ENCODE data around the gene MINPP1.
"Not testable (repeated sequence)": the region's sequence is repeated elsewhere in the genome, so short reads cannot be mapped to it uniquely, and the experiment has no call there.

Gene MINPP1, protein sequence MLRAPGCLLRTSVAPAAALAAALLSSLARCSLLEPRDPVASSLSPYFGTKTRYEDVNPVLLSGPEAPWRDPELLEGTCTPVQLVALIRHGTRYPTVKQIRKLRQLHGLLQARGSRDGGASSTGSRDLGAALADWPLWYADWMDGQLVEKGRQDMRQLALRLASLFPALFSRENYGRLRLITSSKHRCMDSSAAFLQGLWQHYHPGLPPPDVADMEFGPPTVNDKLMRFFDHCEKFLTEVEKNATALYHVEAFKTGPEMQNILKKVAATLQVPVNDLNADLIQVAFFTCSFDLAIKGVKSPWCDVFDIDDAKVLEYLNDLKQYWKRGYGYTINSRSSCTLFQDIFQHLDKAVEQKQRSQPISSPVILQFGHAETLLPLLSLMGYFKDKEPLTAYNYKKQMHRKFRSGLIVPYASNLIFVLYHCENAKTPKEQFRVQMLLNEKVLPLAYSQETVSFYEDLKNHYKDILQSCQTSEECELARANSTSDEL

DNA sequence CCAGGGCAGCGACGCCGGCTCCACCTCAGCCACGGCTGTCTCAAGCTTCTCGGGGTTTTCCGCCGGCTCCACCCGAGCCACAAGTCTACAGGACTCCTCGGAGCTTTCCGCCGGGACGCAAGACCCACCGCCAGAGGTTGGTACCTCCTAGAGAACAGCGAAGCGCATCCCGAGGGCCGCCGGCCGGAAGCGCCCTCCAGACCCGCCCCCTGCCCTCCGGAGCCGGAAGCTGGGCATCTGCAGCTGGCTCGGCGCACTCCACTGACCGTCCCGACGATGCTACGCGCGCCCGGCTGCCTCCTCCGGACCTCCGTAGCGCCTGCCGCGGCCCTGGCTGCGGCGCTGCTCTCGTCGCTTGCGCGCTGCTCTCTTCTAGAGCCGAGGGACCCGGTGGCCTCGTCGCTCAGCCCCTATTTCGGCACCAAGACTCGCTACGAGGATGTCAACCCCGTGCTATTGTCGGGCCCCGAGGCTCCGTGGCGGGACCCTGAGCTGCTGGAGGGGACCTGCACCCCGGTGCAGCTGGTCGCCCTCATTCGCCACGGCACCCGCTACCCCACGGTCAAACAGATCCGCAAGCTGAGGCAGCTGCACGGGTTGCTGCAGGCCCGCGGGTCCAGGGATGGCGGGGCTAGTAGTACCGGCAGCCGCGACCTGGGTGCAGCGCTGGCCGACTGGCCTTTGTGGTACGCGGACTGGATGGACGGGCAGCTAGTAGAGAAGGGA is at the start of gene MINPP1:
Gene MINPP1, plus strand, starts transcription at position 254 of the 726 bp plus-strand sequence. Its CDS starts 23 bp downstream, at position 277.
- peak; percentile 27 to 54 (median 42) for DNase-seq

DNA sequence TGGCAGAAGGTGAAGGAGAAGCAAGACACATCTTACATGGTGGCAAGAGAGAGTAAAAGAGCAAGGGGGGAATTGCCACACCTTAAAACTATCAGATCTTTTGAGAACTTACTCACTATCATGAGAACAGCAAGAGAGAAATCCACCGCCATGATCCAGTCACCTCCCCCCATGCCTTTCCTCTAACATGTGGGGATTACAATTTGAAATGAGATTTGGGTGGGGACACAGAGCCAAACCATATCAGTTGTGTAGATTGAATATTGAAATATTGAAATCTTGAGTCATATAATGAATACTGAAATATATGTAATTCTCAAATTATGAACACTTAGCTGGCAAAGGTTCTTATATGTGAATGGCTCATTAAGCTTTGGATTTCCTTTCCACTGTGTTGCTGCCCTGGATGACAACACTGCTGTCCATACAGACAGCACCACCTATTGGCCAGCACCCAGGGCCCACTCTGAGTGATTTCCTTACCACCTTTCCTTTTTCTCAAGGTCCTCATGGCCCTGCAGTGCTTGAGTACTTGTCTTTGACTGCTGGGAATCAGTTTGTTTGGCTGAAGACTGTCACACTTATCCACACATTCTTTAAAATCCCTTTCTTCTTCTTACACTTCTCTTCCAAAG is 48.0 kb upstream of the MINPP1 start:
- DNase-seq: not testable (repeated sequence)

DNA sequence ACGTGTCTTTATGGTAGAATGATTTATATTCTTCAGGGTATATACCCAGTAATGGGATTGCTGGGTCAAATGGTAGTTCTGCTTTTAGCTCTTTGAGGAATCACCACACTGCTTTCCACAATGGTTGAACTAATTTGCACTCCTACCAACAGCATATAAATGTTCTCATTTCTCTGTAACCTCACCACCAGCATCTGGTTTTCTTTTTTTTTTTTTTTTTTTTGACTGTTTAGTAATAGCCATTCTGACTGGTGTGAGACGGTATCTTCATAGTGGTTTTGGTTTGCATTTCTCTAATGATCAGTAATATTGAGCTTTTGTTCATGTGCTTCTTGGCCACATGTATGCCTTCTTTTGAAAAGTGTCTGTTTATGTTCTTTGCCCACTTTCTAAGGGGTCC is 42.9 kb upstream of the MINPP1 start:
- not testable (repeated sequence) for DNase-seq

DNA sequence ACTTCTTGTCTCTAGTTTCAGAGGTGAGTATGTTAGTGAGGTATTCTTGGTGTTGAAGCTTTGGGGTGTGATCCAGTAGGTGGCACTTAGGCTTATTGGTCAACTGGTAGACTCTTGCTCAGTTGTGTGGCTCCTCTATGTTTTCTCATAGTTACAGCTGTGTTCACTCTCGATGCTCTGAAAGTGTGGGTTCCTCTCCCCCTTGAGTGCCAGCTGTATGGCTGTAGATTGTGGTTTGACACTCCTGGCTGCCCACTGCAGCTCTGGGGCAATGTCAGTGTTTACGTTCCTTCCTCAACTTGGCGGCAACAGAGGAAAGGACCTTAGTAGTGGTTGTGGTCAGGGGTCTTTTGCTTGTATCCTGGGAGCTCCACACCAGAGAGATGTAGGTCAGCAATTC is 37.8 kb upstream of the MINPP1 start:
- not testable (repeated sequence) for DNase-seq

DNA sequence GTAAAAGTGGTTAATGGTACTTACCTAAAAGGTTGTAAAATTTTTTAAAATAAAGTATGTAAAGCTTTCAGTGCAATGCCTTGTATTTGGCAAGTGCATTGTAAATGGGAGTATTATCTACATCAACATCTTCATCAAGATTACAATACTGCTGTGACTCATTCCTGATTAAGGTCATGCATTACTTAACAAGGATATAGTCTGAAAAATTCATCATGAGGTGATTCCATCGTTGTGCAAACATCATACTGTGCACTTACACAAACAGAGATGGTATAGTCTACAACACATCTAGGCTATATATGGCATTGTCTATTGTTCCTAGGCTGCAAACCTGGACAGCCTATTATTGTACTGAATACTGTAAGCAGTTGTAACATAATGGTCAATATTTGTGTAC is 16.0 kb upstream of the MINPP1 start:
- not testable (repeated sequence) for DNase-seq

DNA sequence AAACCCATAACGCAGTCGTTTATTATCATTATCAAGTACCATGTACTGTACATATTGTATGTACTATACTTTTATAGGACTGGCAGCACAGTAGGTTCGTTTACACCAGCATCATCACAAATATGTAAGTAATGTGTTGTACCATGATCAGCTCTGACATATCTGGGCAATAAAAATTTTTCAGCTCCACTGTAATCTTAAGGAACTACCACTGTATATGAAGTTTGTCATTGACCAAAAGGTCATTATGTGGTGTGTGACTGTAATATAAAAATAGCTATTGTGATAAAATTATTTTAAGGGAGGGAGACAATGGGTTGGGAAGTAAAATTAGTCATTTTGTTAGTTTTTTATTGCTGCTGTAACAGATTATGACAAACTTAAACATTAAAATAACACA is 14.4 kb upstream of the MINPP1 start:
- DNase-seq: not testable (repeated sequence)

DNA sequence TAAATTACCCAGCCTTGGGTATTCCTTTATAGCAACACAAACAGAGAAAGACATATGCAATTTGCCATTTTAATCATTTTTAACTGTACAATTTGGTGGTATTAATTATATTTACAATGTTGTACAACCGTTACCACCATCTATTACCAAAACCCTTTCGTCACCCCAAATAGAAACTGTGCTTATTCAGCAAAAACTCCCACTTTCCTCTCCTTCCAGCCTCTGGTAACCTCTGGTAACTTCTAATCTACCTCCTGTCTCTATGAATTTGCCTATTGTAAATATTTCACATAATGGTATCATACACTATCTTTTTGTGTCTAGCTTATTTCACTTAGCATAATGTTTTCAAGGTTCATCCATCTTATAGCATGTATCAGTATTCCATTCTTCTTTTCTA is 12.2 kb upstream of the MINPP1 start:
- not testable (repeated sequence) for DNase-seq

DNA sequence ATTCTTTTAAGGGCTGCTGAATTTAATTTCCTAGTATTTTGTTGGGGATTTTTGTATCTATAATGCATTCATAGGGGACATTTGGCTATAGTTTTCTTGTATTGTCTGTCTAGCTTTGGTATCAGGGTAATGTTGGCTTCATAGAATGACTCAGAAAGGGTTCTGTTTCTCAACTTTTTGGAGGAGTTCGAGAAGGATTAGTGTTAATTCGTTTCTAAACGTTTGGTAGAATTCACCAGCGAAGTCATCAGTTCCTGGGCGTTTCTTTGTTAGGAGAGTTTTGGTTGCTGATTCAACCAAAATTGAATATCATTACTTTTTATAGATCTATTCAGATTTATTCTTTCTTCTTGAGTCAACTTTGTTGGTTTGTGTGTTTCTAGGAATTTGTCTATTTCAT is 9.2 kb upstream of the MINPP1 start:
- DNase-seq: not testable (repeated sequence)

DNA sequence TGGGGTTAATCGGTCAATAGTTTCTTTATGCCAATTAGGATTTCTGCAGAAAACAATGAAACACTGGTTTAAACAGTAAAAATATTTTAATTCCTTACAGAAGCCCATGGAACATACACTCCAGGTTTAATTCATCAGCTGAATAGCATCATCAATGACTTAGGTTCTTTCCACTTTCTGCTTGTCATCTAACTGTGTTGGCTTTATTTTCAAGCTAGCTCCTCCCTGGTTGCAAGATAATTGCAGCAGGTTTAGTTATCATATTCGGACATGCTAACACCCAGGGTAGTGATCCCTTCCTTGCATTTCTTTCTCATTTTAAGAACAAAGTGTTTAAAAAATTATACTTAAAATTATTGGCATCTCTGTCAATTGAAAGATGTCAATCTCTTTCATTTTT is 7.3 kb upstream of the MINPP1 start:
- DNase-seq: not testable (repeated sequence)

DNA sequence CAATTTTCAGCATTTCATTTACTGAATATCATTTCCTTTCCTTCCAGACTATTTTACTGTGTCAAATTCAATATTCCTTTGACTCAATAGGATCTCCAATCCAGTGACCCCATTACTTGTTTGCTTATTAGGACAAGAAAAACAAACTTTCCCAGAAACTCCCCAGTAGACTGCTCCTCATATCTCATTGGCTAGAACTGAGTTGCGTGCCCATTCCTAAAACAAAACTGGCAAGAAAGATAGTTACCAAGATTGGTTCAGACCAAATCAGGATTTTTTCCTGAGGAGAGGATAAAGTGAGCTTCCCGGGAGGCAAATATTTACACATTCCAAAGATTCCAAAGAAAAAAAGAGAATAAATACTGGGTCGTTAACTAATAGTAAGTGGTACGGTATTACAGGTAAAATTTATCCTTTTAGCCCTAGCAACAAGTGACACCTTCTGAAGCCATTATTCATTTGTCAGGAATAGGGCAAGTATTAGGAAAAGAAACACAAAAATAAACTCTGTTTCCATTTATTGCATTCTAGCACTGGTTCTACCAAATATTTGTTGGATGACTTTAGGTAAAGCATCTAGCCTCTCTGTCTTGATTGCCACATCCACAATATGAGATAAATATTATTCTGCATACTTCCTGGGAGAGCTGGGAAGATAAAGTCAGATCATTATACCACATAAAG is 6.4 kb upstream of the MINPP1 start:
- not testable (repeated sequence) for DNase-seq

DNA sequence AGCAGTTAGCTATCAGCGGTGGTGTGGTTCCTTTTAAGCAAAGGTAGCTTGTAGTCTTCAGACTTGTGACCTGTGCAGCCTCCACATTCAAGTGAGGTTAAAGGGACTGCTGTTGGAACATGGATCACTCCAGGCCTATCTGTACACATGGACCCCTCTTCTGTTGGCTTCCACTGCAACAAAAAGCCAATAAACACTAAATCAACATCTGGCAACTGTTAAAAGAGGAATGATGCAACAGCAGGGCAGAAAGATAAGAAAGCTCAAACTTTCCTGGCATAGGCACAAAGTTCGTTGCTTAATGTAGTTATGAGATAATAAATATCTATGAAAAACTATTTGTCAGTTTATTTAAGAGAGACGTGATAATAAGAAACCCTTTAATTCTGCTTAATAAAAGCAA is 4.0 kb upstream of the MINPP1 start:
- DNase-seq: no peak

DNA sequence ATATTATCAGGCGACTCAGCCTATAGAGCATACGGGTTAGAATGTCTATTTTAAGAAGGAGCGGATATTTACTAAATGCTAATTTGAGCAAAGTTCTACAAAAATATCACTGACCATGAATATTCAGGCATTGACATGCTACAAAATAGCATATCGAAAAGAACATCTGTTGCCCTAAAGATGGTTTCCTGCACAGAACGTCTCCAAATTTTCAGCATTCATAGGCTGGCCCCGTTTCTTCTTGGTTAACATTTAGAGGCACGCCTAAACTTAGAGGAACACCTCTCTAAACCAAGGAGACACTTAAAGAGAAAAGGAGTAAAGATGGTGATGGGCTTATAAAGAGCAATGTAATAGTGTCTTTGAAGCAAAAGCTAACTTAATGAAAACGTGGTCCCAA is 1.3 kb upstream of the MINPP1 start:
- no peak for DNase-seq

DNA sequence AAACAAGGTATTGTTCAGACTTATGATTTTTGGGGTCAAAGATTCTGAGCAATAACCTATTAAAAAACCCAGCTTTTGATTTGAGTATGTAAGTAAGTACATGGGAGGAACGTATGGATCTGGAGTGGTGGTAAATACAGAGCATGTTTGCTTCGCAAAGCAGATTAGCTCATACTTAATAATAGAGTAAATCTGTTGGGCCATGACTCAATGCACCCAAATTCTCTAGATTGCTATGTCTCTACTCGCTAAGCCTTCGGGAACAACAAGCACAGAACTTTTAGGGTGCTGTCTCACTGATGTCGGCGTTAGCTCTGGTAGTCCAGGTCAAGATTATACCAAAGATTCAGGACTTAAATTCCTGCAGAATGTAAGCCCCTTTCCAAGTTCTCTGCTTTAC is 807 bp upstream of the MINPP1 start:
- no peak for DNase-seq

DNA sequence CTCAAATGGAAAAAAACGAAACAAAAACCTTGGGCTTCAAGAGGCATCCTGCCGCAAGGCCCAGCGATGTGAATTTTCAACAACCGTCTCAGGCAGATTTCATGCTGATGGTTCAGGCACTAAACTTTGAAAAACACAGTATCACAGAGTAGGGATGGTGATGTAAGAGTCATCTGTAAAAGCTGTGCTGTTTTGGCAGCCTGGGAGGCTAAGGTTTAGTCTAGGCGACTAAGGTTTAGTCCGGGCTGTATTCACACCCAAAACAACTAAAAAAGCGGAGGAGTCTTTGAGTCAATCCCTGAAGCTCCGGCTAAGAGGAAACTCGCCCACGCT is 420 bp upstream of the MINPP1 start:
- DNase-seq: no peak

DNA sequence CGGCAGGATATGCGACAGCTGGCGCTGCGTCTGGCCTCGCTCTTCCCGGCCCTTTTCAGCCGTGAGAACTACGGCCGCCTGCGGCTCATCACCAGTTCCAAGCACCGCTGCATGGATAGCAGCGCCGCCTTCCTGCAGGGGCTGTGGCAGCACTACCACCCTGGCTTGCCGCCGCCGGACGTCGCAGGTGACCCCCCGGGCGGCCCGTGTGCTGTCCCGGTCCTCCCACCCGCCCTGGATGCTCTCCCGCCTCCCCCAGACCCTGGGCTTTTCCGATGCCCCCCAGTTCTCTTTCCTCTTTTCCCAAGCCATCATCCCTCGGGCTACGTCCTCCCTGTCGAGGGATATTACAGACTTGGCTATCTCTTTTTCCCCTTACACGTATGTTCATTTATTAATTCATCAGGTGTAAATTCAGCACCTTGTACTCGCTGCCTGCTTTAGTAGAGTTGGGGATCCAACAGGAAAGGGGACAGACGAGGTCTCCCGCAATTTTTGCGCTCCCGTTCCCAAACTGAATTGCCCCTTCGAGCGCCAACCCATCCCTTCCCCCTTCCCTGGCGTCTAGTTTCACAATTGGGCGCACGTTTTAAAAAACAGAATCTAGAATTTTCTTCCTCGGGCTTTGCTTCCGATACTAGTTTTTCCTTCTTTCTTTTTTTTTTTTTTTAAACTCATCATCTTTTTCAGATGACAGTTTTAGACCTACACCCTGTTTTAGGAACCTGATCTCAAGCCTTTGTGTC is 846 bp downstream of the MINPP1 start:
- peak in 2 of 4 experiments; percentile 9 to 15 for DNase-seq

DNA sequence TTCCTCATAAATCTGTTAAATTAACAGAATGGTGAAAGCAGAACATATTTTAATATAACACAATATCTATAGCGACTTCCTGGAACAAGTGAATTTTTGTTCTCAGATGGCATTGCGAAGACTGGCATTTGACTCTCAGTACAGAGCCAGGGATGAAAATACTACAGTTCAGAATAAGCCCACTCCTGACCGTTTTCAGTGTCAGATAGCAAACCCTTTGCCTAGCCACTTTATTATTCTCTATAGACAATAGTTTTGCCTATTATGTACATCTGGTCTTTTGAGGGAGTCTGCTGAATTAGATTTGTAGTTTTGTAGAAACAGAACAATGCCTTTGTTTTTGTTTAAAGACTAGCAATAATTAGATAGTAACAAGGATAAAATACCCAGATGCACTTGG is 2.3 kb downstream of the MINPP1 start:
- DNase-seq: no peak

DNA sequence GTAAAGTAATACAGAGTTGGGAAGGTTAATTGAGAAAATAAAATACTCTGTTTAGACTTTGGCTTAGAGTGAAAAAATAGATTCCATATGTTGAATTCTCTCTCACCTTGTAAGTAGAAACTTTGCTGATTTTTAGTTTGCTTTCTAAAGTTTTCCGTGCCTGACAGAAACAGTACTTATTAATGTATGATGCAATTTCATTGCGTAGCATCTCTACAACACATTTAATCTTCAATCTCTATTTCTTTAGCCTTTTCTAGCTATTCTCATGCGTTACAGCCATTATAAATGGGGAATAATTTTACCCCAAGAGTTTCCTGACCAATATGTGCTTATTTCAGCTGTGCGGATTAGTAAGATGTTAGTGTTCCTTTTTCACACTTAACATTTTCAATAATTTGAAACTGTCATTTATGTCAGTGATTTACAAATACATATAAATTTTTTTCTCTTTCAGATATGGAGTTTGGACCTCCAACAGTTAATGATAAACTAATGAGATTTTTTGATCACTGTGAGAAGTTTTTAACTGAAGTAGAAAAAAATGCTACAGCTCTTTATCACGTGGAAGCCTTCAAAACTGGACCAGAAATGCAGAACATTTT is 3.3 kb downstream of the MINPP1 start:
- DNase-seq: no peak

DNA sequence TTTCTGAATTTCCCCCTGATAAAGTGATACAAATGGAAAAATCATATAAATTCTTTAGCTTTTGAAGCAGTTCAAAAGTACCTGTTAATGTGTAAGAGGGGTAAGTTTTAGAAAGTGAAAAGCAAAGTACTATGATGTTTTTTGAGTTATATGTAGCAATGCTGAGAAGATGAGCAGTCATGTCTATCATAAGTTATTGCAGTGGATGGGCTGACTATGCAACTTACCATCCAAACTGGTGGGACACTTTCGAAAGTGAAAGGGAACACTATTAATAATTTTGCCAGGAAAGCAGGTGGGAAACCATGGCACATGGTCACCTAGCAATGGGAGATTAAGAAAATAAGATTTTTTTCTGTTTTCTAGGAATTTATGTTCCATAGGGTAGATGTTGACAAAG is 4.1 kb downstream of the MINPP1 start:
- DNase-seq: no peak

DNA sequence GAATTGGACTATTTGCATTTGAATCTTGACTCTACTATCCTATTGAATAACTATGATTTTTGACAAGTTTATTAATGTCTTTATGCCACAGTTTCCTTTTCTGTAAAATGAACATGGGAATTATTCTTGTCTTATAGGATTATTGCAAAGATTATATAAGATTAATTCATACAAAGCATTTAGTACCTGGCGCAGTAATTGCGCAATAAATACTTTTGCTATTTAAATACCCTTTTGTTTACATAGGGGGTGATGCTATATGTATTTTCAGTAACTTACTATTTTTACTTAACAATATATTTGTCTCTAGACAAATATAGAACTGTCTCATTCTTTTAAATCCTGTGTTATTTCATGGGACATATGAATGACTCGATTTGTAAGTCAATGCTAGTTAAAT is 5.3 kb downstream of the MINPP1 start:
- no peak for DNase-seq

DNA sequence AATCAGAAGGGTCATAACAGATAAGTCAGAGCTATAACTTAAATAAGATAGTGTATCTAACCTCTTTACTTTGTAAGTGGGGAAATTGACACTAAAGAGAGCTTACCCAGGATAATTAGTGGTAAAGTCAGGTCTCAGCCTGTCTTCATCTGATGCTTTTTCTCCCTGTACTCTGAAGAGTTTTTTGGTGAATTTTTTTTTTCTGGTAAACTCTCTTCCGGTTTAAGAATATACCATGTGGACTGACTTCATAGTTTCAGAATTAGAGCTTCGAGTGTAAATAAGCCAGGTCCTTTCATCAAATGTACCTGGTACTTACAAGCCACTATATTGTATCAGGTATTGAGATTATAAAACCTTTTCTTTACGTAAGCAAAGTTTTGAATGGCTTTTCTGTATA is 6.8 kb downstream of the MINPP1 start:
- no peak for DNase-seq

DNA sequence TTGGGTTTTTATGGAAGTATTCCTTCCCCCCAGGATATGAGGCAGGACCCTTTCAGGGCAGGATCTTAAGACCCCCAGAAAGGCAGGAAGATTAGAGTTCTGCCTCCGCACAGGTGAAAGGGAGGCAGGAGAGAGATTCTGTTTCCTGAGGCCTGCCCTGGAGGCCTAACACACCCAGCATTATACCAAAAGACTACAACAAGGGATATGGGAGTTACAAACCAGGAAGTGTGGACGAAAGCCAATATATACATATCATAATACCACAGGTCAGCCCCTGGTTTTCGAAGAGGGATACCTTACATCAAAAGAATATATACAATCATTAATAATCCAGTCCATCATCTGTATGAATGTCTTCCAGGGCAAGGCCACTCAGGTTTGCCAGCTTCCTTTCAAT is 14.2 kb downstream of the MINPP1 start:
- no peak for DNase-seq

DNA sequence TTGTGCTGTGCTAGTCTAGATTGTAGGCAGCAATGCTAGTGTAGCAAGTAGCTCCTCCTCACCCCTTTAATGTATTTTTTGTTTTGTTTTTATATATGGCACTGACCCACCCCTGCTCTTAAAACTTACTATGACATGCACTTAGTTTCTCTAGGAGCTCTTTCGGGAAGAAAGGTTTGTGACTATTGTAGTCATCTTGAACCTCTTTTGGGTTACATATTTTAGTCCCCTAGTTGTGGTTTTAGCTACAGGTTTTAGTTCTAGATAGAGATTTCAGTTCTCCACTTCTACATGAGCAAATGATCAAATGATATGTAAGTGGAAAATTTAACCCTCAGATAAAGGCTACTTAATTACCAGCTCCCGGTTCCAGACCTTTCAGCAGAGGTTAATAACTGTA is 14.9 kb downstream of the MINPP1 start:
- DNase-seq: no peak

Data from activated CD4-positive, CD25-positive, alpha-beta regulatory T cell (primary cell).